ENCODE measurements around the gene PNPLA8.

- TF ChIP-seq EZH2phosphoT487 (IDR thresholded peaks at IDR 0.05) (no peak), CTCF (IDR thresholded peaks at IDR 0.05) (no peak)
Measured at GRCh38 chr7:108486291-108486966, 39.5 kb downstream of the PNPLA8 start.

All from neural progenitor cell (in vitro differentiated cells).